T-helper 1 cell (primary cell): Measurements from ENCODE around the gene IFRD1.
A peak's percentile ranks its signal among the peaks of the same experiment; 100 is the strongest.

ENCODE experiments used
- DNase-seq, 5 donors: peaks; one replicate each; pipeline ENCODE4 v3.0.0-alpha.2; 2012 to 2020
- total RNA-seq, 4 donors: gene quantifications; one replicate each; lab custom pipeline; 2026; lab: John Stamatoyannopoulos, UW

The IFRD1 gene
- 146 to 218 (median 182) reads per million in 4 donors for total RNA-seq

DNA sequence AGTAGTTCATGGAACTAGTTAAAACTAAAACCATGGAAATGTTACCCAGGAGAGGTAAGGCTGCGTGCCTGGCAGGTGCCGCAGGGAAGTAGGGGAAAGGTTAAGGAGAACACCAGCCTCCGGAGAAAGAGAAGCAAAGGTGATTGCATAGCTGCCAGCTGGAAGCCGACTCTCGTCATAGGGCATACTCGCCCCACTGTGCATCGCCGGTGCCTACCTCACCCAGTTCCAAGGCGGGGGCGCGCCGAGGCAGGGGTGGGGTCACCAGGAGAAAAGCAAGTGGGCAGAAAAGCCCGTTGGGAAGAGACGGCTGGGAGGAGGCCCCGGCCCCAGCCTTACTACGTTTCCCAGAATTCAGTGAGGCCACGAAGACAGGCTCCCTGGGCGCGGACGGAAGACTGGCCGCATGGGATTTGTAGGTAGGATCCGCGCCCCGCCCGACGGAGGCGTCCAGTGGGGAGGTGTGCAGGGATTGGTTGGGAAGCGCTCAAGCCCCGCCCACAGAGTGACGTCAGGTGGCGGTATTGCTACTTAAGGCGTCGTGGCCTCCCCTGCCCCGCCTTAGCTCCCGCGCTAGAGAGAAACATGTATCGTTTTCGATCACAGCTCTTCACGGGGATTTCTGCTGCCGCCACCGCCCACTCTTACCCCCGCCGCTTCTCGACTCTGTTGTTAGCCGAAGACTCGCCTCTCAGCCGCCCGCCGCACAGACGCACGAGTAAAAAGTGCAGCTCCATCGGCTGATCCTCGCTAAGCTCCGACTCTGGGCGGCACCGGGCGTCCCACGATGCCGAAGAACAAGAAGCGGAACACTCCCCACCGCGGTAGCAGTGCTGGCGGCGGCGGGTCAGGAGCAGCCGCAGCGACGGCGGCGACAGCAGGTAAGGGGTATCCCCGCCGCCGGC is at the start of gene IFRD1:
Gene IFRD1 (plus strand): TSS at position 559 of the 905 bp plus-strand sequence. CDS start 229 bp downstream, at position 788.
- DNase-seq, result peak; percentile 94 to 99 (median 96)

GRCh38 chr7:112404321-112404720 is 45.9 kb upstream of the IFRD1 start:
- DNase-seq, result no peak

- no peak for DNase-seq
Measured at GRCh38 chr7:112405286-112405685, 45.0 kb upstream of the IFRD1 start.

- DNase-seq, result no peak
Measured at GRCh38 chr7:112407261-112407660, 43.0 kb upstream of the IFRD1 start.

DNA sequence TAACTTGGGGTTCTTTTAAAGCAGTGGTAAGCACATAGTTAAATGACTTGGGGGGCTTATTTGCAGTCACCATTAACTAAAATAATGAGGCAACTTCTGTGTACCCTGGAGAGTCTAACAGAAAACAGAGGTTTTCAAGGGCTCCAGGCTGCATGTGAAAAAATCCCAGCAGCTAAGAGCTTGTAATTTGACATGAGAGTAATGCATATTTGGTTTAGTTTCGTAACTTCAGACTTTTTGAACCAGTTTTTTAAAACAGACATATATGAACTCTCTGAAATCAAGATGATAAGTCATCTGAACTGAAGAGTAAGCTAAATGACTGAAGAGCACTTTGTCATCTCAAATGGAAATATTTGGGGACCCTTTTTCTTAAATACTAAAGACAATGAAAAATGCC is 40.2 kb upstream of the IFRD1 start:
- no peak for DNase-seq

DNA sequence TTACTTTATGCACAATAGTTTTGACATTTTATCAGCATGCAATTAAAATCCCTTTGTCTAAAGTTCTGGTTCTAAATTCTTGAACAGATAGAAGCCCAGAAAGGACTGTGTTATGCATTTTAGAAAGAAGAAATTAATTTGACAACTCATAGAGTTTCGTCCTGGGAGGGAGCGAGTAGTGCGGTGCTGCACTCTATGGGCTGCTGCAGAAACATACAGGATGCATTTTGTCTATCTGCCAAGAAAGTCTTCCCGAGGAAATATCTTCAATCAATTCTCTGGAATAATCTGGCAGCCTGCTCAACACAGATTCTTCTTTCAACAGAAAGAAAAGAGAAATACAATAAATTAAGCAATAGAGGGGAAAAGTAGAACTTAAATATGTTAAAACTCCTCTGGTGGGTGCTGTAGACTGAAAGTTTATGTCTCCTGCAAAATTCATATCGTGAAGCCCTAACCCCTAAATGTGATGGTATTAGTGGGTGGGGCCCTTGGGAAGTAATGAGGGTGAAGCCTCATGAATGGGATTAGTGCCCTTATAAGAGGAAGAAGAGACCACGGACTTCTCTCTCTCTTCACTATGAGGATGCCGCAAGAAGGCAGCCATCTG is 39.0 kb upstream of the IFRD1 start:
- no peak for DNase-seq

GRCh38 chr7:112414855-112415490 is 35.3 kb upstream of the IFRD1 start:
- DNase-seq, result peak in 1 of 5 donors; percentile 10

GRCh38 chr7:112416127-112416526 is 34.1 kb upstream of the IFRD1 start:
- DNase-seq, result no peak

DNA sequence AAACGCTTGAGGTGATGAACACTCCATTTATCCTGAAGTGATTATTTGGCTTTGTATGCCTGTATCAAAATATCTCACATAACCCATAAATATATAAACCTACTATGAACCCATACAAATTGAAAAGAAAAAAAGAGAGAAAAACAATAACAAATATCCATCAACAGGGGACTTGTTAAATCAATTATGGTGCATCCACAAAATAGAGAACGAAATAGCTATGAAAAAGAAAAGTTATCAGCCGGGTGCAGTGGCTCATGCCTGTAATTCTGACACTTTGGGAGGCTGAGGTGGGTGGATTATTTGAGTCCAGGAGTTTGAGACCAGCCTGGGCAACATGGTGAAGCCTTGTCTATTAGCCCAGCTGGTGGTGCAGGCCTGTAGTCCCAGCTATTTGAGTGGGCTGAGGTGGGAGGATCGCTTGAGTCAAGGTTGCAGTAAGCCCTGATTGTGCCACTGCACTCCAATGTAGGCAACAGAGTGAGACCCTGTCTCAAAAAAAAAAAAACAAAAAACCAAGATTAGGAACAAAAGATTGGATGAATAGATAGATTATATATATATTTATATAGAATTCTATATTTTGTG is 30.6 kb upstream of the IFRD1 start:
- no peak for DNase-seq

DNA sequence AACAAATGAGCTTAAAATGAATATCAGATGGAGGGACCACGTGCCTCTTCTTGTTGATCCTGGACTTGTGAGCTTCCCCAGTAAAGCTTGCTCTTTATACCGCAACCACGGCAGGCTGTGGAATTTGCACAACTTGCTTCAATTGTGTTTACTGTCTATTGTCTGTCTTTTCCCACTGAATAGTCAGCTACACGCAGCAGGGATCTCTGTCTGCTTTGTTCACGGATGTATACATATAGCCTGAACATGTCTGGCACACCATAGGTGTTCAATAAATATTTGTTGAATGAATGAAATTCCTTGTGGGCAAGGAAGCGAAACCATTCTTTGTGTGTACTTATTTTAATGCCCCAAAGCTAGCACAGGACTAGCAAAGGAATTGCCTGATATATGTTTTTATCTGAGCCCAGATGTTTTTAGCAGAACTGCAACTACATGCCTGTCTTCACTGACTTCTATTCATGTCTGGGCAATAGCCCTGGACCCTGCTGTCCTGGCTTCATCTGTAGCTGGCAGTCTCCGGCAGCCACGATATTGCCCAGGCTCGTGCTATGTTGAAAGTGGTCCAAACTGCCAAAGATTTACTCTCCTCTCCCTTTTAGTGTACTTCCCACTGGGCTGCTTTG is 29.9 kb upstream of the IFRD1 start:
- DNase-seq, result no peak

DNA sequence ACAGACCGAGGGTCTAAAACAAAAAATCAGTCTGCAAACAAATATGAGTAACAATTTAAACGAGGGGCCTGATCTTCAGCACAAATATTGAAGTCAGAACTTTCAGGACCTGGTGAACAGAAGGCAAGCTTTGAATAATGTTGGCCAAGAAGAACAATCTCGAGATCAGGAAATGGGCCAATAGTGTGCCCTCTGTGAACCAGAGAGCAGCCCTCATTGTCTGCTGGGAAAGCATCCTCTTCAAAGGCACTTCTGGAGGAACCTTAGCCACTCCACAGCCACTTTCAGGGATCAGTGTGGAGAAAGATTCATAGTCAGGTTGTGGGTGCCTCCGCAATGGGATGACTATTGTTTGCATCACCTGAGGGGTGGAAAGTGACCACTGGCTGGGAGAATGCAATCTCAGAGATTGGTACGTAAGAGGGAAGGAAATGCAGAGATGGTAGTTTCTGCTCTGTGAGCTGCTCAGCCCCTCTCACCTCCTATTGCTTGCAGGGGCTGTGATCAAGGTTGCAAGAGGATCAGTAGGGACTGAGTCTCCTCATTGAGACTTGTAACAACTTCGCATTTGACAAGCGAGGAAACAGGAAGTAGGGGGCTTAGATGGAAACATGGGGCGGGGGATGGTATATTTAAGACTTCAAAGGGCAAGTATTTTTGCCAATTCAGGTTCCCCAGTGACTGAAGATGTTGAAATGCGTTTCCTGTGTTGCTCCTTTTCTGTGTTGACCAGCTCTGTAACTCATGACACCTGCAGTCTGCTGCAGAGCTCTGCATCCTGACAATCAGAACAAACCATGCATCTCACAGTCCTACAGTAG is 28.4 kb upstream of the IFRD1 start:
- peak in 1 of 5 donors; percentile 66 for DNase-seq

GRCh38 chr7:112422842-112423496 is 27.3 kb upstream of the IFRD1 start:
- DNase-seq, result peak in 1 of 5 donors; percentile 59

- no peak for DNase-seq
Measured at GRCh38 chr7:112423987-112424386, 26.3 kb upstream of the IFRD1 start.

GRCh38 chr7:112427984-112428383 is 22.3 kb upstream of the IFRD1 start:
- DNase-seq, result no peak

GRCh38 chr7:112428715-112429114 is 21.5 kb upstream of the IFRD1 start:
- DNase-seq, result no peak

DNA sequence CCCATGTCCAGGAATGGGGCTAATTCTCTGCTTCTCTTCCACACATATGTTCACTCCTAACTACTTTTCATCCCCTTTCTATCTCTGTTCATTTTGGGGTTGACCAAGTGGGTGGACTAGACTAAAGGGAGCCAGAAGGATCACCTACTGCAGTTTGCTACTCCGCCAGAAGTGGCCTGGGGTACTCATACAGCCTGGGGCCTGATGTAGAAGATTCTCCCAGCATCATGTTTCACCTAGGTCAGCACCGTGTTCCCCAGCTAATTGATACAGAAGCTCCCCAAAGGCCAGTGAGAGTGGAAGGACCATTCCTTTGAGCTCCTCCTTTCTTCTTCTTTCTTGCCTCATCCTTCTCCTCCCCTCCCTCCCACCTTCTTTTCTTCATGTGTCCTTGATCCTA is 19.6 kb upstream of the IFRD1 start:
- DNase-seq, result no peak

DNA sequence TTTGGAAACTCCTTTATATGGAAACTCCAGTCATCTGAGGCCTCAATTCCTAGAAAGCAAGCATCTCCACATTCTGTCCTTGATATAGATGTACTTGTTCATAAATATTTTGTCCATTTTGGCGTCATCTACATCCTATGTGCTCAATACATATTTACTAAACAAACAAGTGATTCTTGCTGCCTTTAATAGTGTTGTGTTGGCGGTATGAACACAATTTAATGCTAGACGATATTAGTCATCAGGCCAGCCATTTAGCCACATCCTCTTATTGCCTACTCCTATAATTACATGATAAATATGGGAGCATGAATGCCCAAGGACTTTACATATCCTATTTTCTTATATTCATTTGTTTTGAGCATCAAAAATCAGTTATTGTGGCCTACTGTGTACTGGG is 18.5 kb upstream of the IFRD1 start:
- DNase-seq, result no peak

DNA sequence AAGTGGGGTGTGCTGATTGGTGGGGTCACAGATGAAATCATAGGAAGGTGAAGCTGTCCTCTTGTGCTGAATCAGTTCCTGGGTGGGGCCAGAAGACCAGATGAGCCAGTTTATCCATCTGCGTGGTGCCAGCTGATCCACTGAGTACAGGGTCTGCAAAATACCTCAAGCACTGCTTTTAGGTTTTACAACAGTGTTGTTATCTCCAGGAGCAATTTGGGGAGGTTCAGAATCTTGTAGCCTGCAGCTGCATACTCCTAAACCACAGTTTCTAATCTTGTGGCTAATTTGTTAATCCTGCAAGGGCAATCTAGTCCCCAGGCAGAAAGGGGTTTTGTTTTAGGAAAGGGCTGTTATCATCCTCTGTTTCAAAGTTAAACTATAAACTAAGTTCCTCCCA is 17.0 kb upstream of the IFRD1 start:
- no peak for DNase-seq

DNA sequence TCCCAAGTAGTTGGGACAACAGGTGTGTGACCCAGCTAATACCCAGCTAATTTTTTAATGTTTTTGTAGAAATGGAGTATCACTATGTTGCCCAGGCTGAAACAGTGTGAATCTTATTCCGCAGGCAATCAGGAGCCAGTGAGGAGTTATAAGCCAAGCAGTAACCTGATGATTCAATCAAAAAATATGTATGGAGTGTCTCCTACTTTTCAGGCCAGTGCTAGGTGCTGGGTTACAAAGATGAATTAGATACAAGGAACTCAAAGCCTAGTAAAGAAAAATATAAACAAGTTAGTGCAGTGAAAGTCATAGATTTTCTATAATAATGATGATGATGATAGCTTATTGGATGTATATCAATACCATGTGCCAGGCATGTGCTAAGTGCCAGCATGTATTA is 13.2 kb upstream of the IFRD1 start:
- no peak for DNase-seq

DNA sequence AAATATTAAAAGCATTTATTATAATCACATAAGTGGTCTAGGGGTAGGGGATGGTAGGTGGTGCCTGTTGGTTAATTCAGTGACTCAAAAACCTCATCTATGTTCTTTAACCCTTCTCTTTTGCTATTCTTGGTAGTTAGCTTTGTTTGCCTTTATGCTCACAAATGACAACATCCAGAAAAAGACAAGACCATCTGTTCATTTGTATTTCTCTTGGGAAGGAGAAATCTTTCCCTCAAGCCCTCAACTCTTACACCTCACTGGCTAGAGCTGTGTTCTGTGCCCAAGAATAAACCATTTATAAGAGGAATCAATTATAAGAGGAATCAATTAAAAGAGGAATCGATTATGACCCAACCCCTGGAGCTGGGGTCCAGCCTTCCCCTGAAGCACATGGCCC is 10.8 kb upstream of the IFRD1 start:
- no peak for DNase-seq

- no peak for DNase-seq
Measured at GRCh38 chr7:112442210-112442609, 8.1 kb upstream of the IFRD1 start.
